Kidney glomerular epithelial cell (primary cell): ENCODE measurements around the gene DMGDH.

Source experiments
- DNase-seq: peaks from one replicate; lab custom pipeline; 2025; lab: John Stamatoyannopoulos, UW

The DMGDH gene

DNA sequence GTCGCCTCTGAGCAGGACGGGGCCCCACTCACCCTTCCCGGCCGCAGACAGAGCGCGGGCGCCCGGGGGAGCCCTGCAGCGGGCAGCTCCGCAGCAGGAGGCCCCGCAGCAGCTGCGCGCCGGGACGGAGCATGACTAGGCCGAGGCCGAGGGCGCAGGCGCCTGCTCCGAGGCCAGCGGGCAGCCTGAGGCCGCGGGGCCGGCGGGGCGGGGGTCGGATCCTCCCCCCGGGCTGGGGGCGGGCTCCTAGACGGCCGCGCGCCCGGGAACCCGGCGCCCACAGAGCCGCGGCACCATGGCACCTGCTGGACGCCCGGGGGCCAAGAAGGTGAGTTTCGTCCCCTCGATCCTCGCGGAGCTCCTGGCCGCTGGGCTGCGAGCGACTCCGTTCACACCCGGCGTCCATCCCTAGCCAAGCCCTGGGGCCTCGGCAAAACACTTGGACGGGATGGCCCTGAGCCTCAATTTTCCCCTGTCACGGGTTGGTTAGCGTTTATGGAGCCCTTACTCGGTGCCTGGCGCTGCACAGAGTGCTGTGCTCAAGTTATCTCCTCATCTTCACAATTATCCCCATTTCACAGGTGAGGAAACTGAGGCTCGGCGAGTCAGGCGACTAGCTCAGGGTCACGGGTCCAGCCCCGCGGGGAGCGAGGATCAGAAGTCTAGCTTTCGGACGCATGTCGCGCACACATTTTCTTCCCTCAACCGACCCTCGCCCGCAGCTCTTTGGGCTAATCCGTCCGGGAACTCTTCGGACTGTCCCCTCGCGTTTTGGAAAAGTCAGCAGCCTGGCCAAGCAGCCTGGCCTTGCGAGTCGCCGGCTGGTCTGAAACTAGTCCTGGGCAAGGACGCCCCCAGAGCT lies at the start of gene DMGDH, which contains the start of gene BHMT2:
TSS of gene DMGDH (minus strand) at position 187 of the 862 bp plus-strand sequence. CDS start at position 133, 54 bp downstream.
TSS of gene BHMT2 (plus strand) at position 280 of the 862 bp plus-strand sequence. CDS start at position 296, 16 bp downstream.
- DNase-seq: no peak

DNA sequence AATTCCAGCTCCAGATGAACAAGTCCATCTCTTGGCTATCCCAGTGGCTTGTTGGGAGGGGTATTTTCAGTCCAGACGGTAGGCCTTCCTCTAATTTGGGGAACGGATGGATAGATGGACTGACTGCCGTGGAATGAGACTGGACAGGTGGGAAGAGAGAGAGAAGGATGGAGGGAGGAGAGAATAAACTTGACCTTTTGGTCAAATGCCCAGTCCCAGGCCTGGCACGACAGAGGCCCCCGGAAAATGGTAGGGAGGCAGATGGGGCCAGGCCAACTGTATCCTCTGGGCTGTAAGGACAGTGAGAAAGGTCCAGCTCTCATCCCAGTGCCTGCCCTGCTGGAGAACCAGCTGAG lies 43.2 kb upstream of the DMGDH start:
- DNase-seq: no peak

- DNase-seq: no peak
These were observed 42.7 kb upstream of the DMGDH start for GRCh38 chr5:79111960-79112702.

DNA sequence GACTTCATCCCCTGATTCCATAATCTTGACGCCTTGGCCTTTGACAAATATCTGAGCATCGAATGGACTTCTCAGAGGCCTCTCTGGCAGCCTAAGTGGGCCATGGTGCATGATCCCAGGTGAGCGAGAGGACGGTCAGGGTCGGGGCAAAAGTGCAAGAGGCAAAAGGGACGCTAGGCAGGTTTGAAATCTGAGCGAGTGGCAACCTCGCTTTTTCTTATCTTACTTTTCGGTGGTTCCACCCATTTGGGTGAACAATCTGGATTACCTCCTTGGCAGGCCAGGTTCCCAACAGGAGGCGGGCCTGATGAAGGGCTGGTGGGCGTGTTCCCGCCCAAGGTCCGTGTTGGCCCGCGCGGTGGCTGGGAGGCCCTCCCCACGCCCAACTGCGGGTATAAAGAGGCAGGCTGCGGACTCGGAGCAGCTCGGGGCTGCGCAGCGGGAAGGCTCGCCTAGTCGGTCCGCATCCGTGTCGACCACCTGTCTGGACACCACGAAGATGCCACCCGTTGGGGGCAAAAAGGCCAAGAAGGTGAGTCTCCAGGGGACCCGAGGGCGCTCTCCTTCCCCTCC lies 42.0 kb upstream of the DMGDH start, which contains the start of gene BHMT:
TSS of gene BHMT (plus strand) at position 423 of the 573 bp plus-strand sequence. CDS start at position 500, 77 bp downstream.
- DNase-seq: no peak

DNA sequence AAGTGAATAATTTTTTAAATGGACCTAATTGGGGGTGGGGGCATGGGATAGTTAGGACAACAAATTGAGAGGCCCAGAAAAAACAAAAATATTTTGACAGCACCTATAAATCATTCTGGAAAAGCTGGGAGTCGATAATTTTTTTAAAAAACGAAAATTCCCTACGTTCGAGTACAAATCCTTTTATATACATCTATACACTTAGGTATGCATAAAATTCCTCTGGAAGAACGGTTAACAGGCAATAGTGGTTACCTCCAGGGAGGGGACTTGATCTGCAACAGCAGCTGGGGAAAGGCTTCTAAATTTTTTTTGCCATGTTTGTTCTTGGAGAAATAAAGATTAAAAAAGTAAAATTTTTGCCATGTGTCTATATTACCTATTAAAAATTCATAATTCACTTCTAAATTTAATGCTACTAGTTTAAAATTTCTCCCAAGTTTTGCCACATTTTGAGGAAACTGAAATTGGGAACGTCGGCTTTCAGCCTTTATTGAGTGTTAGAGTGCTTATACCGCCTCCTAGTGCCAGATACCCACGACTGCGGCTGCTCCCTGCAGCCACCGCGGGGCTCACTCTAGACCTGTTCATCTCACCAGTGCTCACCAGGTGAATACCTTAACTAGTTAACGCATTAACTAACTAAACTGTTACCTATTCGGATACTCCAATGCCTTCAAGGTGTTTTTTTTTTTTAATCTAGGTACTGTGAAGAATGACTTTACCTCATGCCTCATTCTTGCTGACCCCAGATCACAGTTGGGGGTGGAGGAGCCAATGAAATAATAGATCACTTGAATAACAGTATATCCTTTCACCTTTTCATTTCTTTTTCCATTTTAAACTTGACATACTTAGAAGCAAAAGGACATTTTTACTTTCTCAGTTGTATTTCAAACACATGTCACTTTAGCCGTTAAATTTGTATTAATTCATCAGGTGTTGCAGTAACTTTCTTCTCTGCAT lies 40.3 kb upstream of the DMGDH start:
- no peak for DNase-seq

DNA sequence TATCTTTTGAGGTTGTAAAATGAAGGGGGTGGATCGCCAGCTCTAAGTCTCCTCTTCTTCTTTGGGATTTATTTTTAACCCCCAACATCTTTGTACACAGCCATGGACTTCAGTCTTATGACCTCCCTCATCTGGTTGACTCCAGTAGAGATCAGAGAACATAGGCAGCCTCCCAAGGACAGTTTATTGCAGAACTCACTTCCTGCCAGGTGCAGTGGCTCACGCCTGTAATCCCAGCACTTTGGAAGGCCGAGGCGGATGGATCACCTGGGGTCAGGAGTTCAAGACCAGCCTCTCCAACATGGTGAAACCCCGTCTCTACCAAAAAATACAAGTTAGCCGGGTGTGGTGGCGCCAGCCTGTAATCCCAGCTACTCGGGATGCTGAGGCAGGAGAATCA lies 39.3 kb upstream of the DMGDH start:
- DNase-seq: no peak

GRCh38 chr5:79108086-79108485 lies 38.6 kb upstream of the DMGDH start:
- no peak for DNase-seq

GRCh38 chr5:79107020-79107796 lies 37.7 kb upstream of the DMGDH start:
- no peak for DNase-seq

- DNase-seq: no peak
These were observed 36.4 kb upstream of the DMGDH start for GRCh38 chr5:79105868-79106267.

GRCh38 chr5:79093762-79094161 lies 24.3 kb upstream of the DMGDH start:
- DNase-seq: no peak

DNA sequence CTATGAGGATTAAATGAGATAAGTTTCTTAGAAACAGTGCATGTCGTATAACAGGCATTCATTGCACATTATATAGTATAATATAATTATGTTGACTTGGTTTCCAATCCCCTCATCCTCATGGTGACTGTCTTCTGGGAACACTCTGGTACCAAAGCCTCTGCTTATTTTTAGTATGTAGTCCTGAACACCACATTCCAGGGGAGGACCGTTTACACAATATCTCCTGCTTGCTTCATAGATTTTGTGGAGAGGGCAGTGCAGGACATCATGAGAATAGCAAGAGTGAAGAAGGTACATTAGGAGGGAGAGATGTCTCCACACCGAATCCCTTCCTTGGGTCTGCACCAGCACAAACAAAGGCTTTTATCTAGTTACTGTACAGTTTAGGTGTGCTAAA lies 21.6 kb upstream of the DMGDH start:
- DNase-seq: no peak

GRCh38 chr5:79088507-79088906 lies 19.0 kb upstream of the DMGDH start:
- no peak for DNase-seq

GRCh38 chr5:79086116-79086515 lies 16.6 kb upstream of the DMGDH start:
- DNase-seq: no peak

GRCh38 chr5:79081779-79082178 lies 12.3 kb upstream of the DMGDH start:
- DNase-seq: no peak

- no peak for DNase-seq
These were observed 11.3 kb upstream of the DMGDH start for GRCh38 chr5:79080804-79081203.

DNA sequence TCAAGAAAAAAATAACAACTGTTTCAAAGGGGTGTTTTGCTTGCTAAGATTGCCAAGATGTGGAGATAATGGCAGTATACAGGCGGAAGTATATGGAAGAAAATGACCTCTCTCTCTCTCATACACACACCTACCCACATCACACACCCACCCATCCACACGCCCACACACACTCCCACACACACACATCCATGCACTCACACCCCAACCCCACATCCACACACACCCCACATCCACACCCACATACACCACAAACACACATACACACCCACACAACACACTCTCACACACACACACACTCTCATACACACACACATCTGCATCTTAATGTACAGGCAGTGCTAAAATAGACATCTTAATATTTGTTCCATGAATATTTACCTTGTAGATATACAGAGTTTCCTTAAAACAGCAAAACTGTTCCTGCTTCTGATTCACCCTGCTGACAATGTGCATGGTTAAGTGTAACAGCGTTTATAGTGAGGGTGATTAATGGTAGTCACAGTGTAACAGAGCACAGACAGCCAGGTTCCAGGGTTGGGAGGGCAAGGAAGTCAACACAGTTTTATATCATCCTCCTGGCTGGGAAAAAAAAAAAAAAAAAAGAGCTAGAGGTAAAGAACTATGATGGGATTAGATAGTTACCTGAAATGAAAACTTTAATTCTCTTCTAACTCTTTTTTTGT lies 8.3 kb upstream of the DMGDH start:
- DNase-seq: peak; percentile 59

DNA sequence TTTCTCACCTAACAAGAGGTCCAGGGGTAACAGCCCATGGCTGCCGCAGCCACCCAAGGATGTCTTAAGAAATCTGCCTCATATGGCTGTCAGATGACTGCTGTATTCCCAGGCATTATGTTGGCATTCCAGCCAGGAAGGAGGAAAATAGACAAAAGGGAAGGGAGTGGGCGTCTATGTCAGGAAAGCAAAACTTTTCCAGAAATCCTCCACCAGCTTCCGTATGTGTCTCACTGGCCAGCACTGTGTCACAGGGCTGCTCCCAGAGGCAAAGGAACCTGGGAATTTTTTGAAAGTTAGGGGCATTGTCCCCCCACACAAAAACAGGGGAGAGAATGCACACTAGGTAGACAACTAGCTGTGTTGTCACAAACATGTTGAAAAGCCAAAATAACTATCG lies 7.3 kb upstream of the DMGDH start:
- DNase-seq: no peak

GRCh38 chr5:79075646-79076426 lies 6.4 kb upstream of the DMGDH start:
- DNase-seq: no peak

GRCh38 chr5:79074641-79075040 lies 5.2 kb upstream of the DMGDH start:
- DNase-seq: no peak

DNA sequence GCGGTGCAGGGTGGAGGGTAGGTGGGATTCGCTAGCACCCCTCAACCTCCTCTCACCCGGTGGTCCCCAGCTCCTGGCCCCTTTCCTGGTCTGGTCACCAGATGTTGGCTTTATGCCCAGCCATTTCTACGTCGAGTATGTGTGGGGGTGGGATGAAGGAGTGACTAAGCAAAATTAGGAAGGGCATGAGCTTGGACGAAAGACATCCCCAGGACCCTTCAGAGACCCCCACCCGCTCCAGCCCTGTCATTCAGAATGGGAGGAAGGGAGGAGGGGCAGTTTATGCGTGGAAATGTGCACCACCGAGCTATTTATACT lies 835 bp upstream of the DMGDH start:
- no peak for DNase-seq
